ENCODE measurements around the gene SAMD11. TPM values are rescaled to one million over a fixed set of nuclear protein-coding genes. Genes with fewer than 3 reads are reported as not detected.

The SAMD11 gene
- total and polyA plus RNA-seq, 2 of the 13 experiments (the other 11 are each of a cell fraction or from before 2014, with no cell fraction given) = 0.11 TPM; not detected in 1

DNA sequence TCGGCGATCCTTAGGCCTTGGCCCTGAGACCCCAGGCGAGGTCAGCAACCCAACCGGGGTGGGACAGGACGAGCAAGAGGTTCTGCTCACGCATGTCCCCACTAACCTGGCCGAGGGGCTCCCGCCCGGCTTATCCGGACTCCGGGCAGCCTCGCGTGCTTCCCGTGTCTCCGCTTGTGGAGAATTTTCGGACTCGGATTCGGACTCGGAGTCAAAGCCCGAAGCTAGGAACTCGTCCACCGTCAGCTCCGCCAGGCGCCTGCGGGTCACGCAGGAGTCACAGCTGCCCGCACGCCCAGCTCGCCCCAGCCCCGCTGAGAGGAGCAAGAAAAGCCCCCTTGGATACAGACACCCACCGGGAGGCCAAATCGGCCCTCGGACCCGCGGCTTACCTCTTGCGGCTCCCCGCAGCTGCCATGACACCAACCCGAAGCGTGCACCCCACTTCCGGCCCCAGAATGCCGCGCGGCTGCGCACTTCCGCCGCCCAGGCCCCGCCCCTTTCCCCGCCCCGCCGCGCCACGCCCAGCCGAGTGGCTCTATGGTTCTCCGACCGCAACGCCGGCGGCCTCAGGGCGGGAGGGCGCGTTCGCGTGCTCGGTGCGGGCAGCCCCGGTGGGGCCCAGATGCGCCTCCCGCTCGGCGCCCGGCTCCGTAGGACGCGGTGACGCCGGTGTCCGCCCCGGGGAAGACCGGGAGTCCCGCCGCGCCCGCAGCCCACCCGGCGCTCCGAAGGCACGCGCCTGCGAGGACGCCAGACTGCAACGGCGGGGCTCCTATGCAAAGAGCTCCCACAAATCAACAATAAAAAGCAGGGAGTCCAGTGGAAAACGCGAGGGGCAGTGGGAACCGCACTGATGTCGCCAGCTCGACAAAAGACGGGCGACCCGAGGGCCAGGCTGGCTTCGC is 35.4 kb downstream of the SAMD11 start, which contains the start of gene NOC2L (continued):
- TF ChIP-seq, protein P1, sequence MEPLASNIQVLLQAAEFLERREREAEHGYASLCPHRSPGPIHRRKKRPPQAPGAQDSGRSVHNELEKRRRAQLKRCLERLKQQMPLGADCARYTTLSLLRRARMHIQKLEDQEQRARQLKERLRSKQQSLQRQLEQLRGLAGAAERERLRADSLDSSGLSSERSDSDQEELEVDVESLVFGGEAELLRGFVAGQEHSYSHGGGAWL (CRISPR knock-in tag; IDR thresholded peaks at IDR 0.05) = peak; percentile 70; the same call in 1 of the 2 replicates
- TF ChIP-seq HCFC1 (IDR thresholded peaks at IDR 0.05; ENCODE audit: low read depth, low read length) (peak; percentile 45; the same call in 1 of the 2 replicates), ZNF451 (CRISPR knock-in tag; IDR thresholded peaks at IDR 0.05) (peak; percentile 48; the same call in 1 of the 2 replicates), SMARCE1 (IDR thresholded peaks at IDR 0.05; ENCODE audit: borderline replicate concordance) (no peak), NPAS2 (CRISPR knock-in tag; IDR thresholded peaks at IDR 0.05; ENCODE audit: borderline replicate concordance) (no peak), CCDC6 (CRISPR knock-in tag; IDR thresholded peaks at IDR 0.05) (no peak), ZKSCAN8 (CRISPR knock-in tag; IDR thresholded peaks at IDR 0.05; ENCODE audit: borderline replicate concordance) (no peak), PHF20 (CRISPR knock-in tag; IDR thresholded peaks at IDR 0.05) (peak; percentile 89), KDM2A (CRISPR knock-in tag; IDR thresholded peaks at IDR 0.05; ENCODE audit: borderline replicate concordance, low read depth) (peak; percentile 88), ZNF160 (CRISPR knock-in tag; IDR thresholded peaks at IDR 0.05) (no peak), NR2F6 (IDR thresholded peaks at IDR 0.05) (peak; percentile 17; the same call in 1 of the 2 replicates), NR2F6 (CRISPR knock-in tag; IDR thresholded peaks at IDR 0.05) (no peak), DMAP1 (CRISPR knock-in tag; IDR thresholded peaks at IDR 0.05) (peak; percentile 54; the same call in 1 of the 2 replicates), CEBPB (IDR thresholded peaks at IDR 0.05; ENCODE audit: borderline replicate concordance, low read depth, low read length) (no peak), HIVEP1 (CRISPR knock-in tag; IDR thresholded peaks at IDR 0.05) (peak; percentile 51), ZNF501 (CRISPR knock-in tag; IDR thresholded peaks at IDR 0.05) (peak; percentile 66; the same call in 1 of the 2 replicates), KLF12 (CRISPR knock-in tag; IDR thresholded peaks at IDR 0.05; ENCODE audit: borderline replicate concordance) (peak; percentile 96; the same call in 1 of the 2 replicates), SAP130 (CRISPR knock-in tag; IDR thresholded peaks at IDR 0.05; ENCODE audit: low read depth) (peak; percentile 93)
- TF ChIP-seq, protein P2, sequence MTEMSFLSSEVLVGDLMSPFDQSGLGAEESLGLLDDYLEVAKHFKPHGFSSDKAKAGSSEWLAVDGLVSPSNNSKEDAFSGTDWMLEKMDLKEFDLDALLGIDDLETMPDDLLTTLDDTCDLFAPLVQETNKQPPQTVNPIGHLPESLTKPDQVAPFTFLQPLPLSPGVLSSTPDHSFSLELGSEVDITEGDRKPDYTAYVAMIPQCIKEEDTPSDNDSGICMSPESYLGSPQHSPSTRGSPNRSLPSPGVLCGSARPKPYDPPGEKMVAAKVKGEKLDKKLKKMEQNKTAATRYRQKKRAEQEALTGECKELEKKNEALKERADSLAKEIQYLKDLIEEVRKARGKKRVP (CRISPR knock-in tag; IDR thresholded peaks at IDR 0.05) = 0 out of 4 replicates have a peak, but pooled peaks of 1 of the 2 experiments have one; percentile 26
- TF ChIP-seq, protein P3, sequence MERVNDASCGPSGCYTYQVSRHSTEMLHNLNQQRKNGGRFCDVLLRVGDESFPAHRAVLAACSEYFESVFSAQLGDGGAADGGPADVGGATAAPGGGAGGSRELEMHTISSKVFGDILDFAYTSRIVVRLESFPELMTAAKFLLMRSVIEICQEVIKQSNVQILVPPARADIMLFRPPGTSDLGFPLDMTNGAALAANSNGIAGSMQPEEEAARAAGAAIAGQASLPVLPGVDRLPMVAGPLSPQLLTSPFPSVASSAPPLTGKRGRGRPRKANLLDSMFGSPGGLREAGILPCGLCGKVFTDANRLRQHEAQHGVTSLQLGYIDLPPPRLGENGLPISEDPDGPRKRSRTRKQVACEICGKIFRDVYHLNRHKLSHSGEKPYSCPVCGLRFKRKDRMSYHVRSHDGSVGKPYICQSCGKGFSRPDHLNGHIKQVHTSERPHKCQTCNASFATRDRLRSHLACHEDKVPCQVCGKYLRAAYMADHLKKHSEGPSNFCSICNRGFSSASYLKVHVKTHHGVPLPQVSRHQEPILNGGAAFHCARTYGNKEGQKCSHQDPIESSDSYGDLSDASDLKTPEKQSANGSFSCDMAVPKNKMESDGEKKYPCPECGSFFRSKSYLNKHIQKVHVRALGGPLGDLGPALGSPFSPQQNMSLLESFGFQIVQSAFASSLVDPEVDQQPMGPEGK (CRISPR knock-in tag; IDR thresholded peaks at IDR 0.05) = peak; percentile 69
- TF ChIP-seq, protein P4, sequence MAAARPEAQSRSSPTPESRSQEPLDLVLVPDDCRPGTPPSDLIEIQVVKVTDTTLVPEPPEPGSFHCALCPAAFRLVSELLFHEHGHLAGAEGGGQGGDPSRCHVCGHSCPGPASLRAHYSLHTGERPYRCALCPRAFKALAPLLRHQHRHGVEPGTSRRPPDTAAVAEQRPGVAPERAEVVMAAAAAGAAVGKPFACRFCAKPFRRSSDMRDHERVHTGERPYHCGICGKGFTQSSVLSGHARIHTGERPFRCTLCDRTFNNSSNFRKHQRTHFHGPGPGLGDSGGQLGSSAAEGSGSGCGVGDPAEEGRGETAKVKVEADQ (CRISPR knock-in tag; IDR thresholded peaks at IDR 0.05; ENCODE audit: borderline replicate concordance) = no peak
- TF ChIP-seq, protein P5, sequence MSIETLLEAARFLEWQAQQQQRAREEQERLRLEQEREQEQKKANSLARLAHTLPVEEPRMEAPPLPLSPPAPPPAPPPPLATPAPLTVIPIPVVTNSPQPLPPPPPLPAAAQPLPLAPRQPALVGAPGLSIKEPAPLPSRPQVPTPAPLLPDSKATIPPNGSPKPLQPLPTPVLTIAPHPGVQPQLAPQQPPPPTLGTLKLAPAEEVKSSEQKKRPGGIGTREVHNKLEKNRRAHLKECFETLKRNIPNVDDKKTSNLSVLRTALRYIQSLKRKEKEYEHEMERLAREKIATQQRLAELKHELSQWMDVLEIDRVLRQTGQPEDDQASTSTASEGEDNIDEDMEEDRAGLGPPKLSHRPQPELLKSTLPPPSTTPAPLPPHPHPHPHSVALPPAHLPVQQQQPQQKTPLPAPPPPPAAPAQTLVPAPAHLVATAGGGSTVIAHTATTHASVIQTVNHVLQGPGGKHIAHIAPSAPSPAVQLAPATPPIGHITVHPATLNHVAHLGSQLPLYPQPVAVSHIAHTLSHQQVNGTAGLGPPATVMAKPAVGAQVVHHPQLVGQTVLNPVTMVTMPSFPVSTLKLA (IDR thresholded peaks at IDR 0.05) = peak; percentile 60

Data from HepG2 (cell line).